BJ (cell line): Measurements from ENCODE around the gene CLHC1. TPM values are rescaled to one million over a fixed set of nuclear protein-coding genes. Genes with fewer than 3 reads are reported as not detected.

Experiments used
- CTCF ChIA-PET: fragments of 350-600 bp; formaldehyde crosslinking; extraction: SDS; loops from one replicate; lab custom pipeline; 2021; ENCODE audit warnings: antibody characterized with exemption, inconsistent platforms; lab: Yijun Ruan, JAX
- POLR2A ChIA-PET: fragments of 300-600 bp; sonication (Branson Sonifier 250); formaldehyde crosslinking; extraction: SDS; loops from one replicate; lab custom pipeline; 2021; ENCODE audit warnings: antibody characterized with exemption; lab: Charles Lee
- DNase-seq: peaks from one replicate; pipeline ENCODE4 v3.0.0-alpha.2; 2011; ENCODE audit warnings: low read depth
- H3K27me3 ChIP-seq: 2 replicates; pipeline ENCODE4 v1.6.0; 2011; ENCODE audit warnings: low read length; ENCODE audit not compliant: control insufficient read depth, insufficient read depth
- H3K36me3 ChIP-seq: 2 replicates; pipeline ENCODE4 v1.5.1; 2011; ENCODE audit warnings: low read length; ENCODE audit not compliant: control insufficient read depth, insufficient read depth
- H3K4me3 ChIP-seq: 2 replicates; pipeline ENCODE4 v1.5.1; 2011; ENCODE audit warnings: low read depth, mild to moderate bottlenecking, control low read depth, low read length
- polyA plus RNA-seq: library from polyadenylated mRNA; depleted of rRNA; stranded (reverse); fragments of >200 nt; gene quantifications from 2 replicates; pipeline ENCODE4 v1.2.3, GENCODE V29; 2011
- TF ChIP-seq, protein P1 (sequence below): IDR thresholded peaks from 2 replicates; pipeline ENCODE4 v1.5.1; 2011; ENCODE audit warnings: low read depth, mild to moderate bottlenecking, control low read depth, inconsistent platforms, low read length, moderate library complexity; ENCODE audit not compliant: insufficient read depth

The CLHC1 gene
- polyA plus RNA-seq, 1 experiment, result 3.8 TPM

DNA sequence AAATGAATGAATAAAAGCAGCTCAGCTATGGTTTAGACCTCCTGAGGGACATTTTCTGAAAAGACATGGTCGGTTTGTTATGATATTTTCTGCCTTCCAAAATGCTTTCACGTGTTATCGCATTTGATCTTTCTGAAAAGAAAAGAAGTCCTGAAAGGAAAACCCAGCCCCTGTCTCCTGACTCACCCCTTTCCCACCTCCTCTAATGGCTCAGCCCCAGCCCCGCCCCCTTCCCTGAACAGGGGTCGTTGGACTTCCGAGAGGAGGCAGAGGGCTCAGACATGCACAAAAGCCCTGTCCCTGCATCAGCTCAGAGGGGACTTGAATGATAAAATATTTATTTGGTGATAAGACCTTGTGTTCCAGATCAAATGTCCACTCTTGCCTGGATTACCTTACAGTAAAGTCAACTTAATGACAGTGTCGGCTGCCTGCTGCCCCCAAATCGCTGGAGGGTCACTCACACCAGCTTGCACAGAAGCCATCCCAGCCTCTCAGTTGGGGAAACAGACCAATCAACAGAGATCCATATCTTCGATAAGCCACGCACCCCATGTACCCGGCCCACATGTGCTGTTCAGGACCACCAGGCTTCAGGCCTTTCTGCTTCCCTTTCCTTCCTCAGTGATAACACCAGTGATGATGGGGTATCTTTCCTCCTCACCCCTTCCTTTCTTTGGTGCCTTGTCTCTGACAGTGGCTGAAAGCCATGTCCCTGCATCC, 69.6 kb downstream of the CLHC1 start:
- no peaks in the 10 kb centered on the region for H3K27me3 ChIP-seq
- no peak for DNase-seq
- H3K4me3 ChIP-seq, result no peak overlapping the region
- POLR2A ChIA-PET, result interaction anchor here (1.1 to 1.7 kb wide), 3 partner anchors 57 to 114 kb away, joined by 3 to 8 read pairs (median 7); partner anchors contain the start of gene RTN4
- CTCF ChIA-PET, result interaction anchor here (0.9 to 11.4 kb wide), 3 partner anchors 59 to 262 kb away, joined by 4 to 153 read pairs (median 8); partner anchors contain the start of gene RTN4
- H3K36me3 ChIP-seq, result no peaks in the 10 kb centered on the region
- TF ChIP-seq, protein P1, sequence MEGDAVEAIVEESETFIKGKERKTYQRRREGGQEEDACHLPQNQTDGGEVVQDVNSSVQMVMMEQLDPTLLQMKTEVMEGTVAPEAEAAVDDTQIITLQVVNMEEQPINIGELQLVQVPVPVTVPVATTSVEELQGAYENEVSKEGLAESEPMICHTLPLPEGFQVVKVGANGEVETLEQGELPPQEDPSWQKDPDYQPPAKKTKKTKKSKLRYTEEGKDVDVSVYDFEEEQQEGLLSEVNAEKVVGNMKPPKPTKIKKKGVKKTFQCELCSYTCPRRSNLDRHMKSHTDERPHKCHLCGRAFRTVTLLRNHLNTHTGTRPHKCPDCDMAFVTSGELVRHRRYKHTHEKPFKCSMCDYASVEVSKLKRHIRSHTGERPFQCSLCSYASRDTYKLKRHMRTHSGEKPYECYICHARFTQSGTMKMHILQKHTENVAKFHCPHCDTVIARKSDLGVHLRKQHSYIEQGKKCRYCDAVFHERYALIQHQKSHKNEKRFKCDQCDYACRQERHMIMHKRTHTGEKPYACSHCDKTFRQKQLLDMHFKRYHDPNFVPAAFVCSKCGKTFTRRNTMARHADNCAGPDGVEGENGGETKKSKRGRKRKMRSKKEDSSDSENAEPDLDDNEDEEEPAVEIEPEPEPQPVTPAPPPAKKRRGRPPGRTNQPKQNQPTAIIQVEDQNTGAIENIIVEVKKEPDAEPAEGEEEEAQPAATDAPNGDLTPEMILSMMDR, result no peak

DNA sequence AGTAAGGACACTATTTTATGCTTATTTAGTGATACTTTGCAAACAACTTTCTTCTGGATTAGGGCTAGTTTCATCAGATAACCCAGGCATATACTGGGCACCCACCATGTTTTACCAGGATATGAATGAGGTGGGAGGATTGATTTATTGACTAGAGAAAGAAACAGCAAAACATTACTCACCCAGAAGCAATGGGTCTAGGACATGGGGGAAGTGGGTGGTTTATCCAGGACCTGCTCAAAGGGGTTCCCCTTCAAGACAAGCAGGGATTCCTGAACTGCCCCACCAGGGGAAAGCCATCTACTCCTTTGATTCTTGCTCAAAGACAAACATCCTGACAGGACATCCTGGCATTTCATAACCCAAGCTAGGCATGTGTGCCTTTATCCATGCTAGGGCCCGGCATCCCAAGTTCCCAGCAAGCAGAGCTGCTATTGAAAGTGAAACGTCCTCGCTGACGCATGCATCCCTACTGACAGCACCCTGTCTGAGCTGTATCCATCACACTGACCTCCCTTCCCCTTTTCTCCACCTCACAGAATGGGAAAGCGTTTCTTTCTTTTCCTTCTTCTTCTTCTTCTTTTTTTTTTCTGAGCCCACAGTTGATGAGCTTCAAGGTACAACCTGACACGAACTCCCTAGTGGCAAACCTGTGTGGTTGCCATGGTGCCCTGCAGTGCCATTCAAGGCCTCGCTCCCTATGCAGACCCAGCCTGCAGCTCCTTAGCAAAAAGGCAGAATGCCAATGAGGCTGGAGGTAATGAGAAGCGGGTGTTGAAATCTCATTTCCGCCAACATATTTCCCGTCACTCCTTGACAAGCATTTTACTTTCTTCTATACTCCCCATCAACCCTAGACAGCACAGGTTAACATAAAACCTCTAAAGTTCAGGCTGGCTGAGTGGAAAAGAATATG, 70.5 kb downstream of the CLHC1 start:
- CTCF ChIA-PET, result interaction anchor here (2.1 to 11.4 kb wide), 2 partner anchors 112 to 261 kb away, joined by 8 to 153 read pairs; partner anchors contain the start of gene RTN4
- H3K4me3 ChIP-seq, result no peak overlapping the region

DNA sequence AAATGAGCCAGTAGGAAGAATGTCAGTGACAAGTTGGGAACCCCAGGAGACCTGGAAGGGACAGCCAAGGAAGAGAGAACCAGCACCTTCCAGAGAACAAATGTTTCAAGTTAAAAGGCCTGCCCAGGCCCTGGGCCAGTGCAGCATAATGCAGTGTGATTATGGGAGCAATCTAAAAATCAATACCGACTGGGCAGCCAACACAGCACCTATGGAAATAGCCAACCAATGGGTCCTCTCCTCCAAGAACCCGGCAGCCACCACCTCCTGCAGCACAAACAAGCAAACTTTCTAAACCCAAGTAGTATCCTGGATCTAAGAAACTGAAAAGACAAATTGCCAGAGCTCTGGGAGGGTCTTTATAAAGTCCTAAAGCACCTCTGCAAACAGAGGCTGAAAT, 71.7 kb downstream of the CLHC1 start:
- CTCF ChIA-PET, result interaction anchor here (1.0 kb wide), 1 partner anchor 111 kb away, joined by 3 read pairs; no protein-coding TSS in a partner anchor
- Histone ChIP-seq H3K4me3 (no peak overlapping the region), H3K36me3 (no peaks in the 10 kb centered on the region), H3K27me3 (no peaks in the 10 kb centered on the region)
- POLR2A ChIA-PET, result no interaction called here
- TF ChIP-seq, protein P1, result no peak
- no peak for DNase-seq

More for the DNA sequence above, 70.5 kb downstream of the CLHC1 start:
- POLR2A ChIA-PET, result no interaction called here
- DNase-seq, result no peak
- no peaks in the 10 kb centered on the region for H3K36me3 ChIP-seq
- TF ChIP-seq, protein P1, result no peak
- no peaks in the 10 kb centered on the region for H3K27me3 ChIP-seq

DNA sequence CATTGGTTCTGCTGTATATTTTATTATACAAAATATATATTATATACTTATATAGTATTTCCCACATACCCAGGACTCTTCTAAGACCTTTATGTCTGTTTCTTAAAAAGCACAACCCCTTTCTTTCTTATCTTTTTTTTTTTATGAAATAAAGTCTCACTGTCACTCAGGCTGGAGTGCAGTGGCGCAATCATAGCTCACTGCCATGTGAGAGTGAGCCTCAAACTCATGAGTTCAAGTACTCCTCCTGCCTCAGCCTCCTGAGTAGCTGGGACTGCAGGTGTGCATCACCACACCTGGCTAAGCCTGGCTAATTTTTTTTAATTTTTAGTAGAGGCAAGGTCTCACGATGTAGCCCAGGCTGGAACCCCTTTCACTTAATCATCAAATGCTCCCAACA, 72.3 kb downstream of the CLHC1 start:
- no peak overlapping the region for H3K4me3 ChIP-seq
- no peaks in the 10 kb centered on the region for H3K36me3 ChIP-seq
- DNase-seq, result no peak
- ChIA-PET POLR2A (no interaction called here), CTCF (interaction anchor here (1.9 kb wide), 1 partner anchor 111 kb away, joined by 9 read pairs; no protein-coding TSS in a partner anchor)
- no peaks in the 10 kb centered on the region for H3K27me3 ChIP-seq
- TF ChIP-seq, protein P1, result no peak
